IMR-90 (cell line): ENCODE results near the gene CST7.

Source experiments
- BHLHE40 ChIP-seq: fragments of 150-350 bp; IDR thresholded peaks from 2 replicates; pipeline ENCODE4 v1.6.1; 2016; ENCODE audit warnings: mild to moderate bottlenecking, low read depth, low read length
- CEBPB ChIP-seq: IDR thresholded peaks from 2 replicates; pipeline ENCODE4 v1.6.1; 2012; ENCODE audit warnings: low read depth, low read length, improper control_type of control experiment
- CHD1 ChIP-seq: IDR thresholded peaks from 2 replicates; pipeline ENCODE4 v1.6.1; 2012; ENCODE audit warnings: low read depth, low read length, improper control_type of control experiment
- CTCF ChIP-seq: conservative IDR thresholded peaks from 2 replicates; pipeline ENCODE4 v1.5.1; 2012; ENCODE audit warnings: mild to moderate bottlenecking, low read depth, low read length, improper control_type of control experiment
- MAFK ChIP-seq: IDR thresholded peaks from 2 replicates; pipeline ENCODE4 v1.6.1; 2012; ENCODE audit warnings: low read depth, low read length, improper control_type of control experiment
- MXI1 ChIP-seq: IDR thresholded peaks from 2 replicates; pipeline ENCODE4 v1.6.1; 2012; ENCODE audit warnings: low read depth, mild to moderate bottlenecking, low read length, moderate library complexity, borderline replicate concordance
- NFE2L2 ChIP-seq: fragments of 150-350 bp; IDR thresholded peaks from 2 replicates; pipeline ENCODE4 v1.6.1; 2016; ENCODE audit warnings: low read depth, mild to moderate bottlenecking, low read length
- POLR2A ChIP-seq: IDR thresholded peaks from 2 replicates; pipeline ENCODE4 v1.6.1; 2012; ENCODE audit warnings: mild to moderate bottlenecking, low read depth, low read length
- RAD21 ChIP-seq: IDR thresholded peaks from 2 replicates; pipeline ENCODE4 v1.6.1; 2012; ENCODE audit warnings: low read length, improper control_type of control experiment
- RCOR1 ChIP-seq: IDR thresholded peaks from 2 replicates; pipeline ENCODE4 v1.6.1; 2012; ENCODE audit warnings: mild to moderate bottlenecking, low read length, improper control_type of control experiment; ENCODE audit not compliant: insufficient replicate concordance
- RFX5 ChIP-seq: IDR thresholded peaks from 2 replicates; pipeline ENCODE4 v1.8.0; 2012; ENCODE audit warnings: low read depth, mild to moderate bottlenecking, low read length, moderate library complexity
- SMC3 ChIP-seq: fragments of 150-350 bp; IDR thresholded peaks from 2 replicates; pipeline ENCODE4 v1.6.1; 2016; ENCODE audit warnings: low read depth, mild to moderate bottlenecking, antibody characterized with exemption, low read length, moderate library complexity
- USF2 ChIP-seq: fragments of 150-350 bp; IDR thresholded peaks from 2 replicates; pipeline ENCODE4 v1.6.1; 2017; ENCODE audit warnings: mild to moderate bottlenecking, antibody characterized with exemption, low read length, low read depth

- TF ChIP-seq CTCF: no peak
- no peak for TF ChIP-seq SMC3
- no peak for TF ChIP-seq POLR2A
- no peak for TF ChIP-seq CEBPB
- no peak for TF ChIP-seq RAD21
- TF ChIP-seq MXI1: no peak
- TF ChIP-seq RCOR1: no peak
- no peak for TF ChIP-seq BHLHE40
- no peak for TF ChIP-seq CHD1
- no peak for TF ChIP-seq NFE2L2
- no peak for TF ChIP-seq USF2
- TF ChIP-seq MAFK: no peak
- TF ChIP-seq RFX5: no peak
These were observed 14.4 kb upstream of the CST7 start for GRCh38 chr20:24934716-24935115.
